Astrocyte (in vitro differentiated cells and primary cell): ENCODE data around the gene CAPSL. TPM values are rescaled to one million over a fixed set of nuclear protein-coding genes. Genes with fewer than 3 reads are reported as not detected.

Experiments used
- DNase-seq: peaks from one replicate; pipeline ENCODE4 v3.0.0-alpha.2; 2010; ENCODE audit warnings: low read depth
- FAIRE-seq: peaks from 2 replicates; lab custom pipeline; 2011; peaks lifted over from hg19 to GRCh38; lab: Jason Lieb, UNC
- H2AFZ ChIP-seq: 2 replicates; pipeline ENCODE4 v1.6.0; 2012; ENCODE audit warnings: low read depth, low read length, inconsistent platforms
- H3K27ac ChIP-seq: 2 replicates; pipeline ENCODE4 v1.5.1; 2011; ENCODE audit warnings: low read depth, low read length, inconsistent platforms
- H3K27me3 ChIP-seq: 2 replicates; pipeline ENCODE4 v1.6.0; 2011; ENCODE audit warnings: low read length, inconsistent platforms; ENCODE audit not compliant: insufficient read depth
- H3K36me3 ChIP-seq: 2 replicates; pipeline ENCODE4 v1.5.1; 2011; ENCODE audit warnings: low read length, inconsistent platforms; ENCODE audit not compliant: insufficient read depth
- H3K4me1 ChIP-seq: 2 replicates; pipeline ENCODE4 v1.5.1; 2011; ENCODE audit warnings: low read length, inconsistent platforms; ENCODE audit not compliant: insufficient read depth
- H3K4me2 ChIP-seq: 2 replicates; pipeline ENCODE4 v1.6.0; 2012; ENCODE audit warnings: low read length, inconsistent platforms
- H3K4me3 ChIP-seq: 2 replicates; pipeline ENCODE4 v1.5.1; 2011; ENCODE audit warnings: low read depth, mild to moderate bottlenecking, low read length, inconsistent platforms; ENCODE audit not compliant: insufficient read depth
- H3K79me2 ChIP-seq: 2 replicates; pipeline ENCODE4 v1.6.0; 2012; ENCODE audit warnings: mild to moderate bottlenecking, low read length, inconsistent platforms; ENCODE audit not compliant: insufficient read depth
- H3K9ac ChIP-seq: 2 replicates; pipeline ENCODE4 v1.6.0; 2012; ENCODE audit warnings: mild to moderate bottlenecking, low read length, inconsistent platforms
- H3K9me3 ChIP-seq: 2 replicates; pipeline ENCODE4 v1.5.1; 2012; ENCODE audit warnings: low read depth, mild to moderate bottlenecking, low read length, inconsistent platforms; ENCODE audit not compliant: insufficient read depth
- H4K20me1 ChIP-seq: 2 replicates; pipeline ENCODE4 v1.6.0; 2012; ENCODE audit warnings: low read length, inconsistent platforms; ENCODE audit not compliant: insufficient read depth
- H3K27ac Mint-ChIP-seq: one replicate; pipeline ENCODE4 v1.8.0; 2021; ENCODE audit warnings: mild to moderate bottlenecking, mixed read lengths; ENCODE audit not compliant: unreplicated experiment
- H3K27me3 Mint-ChIP-seq: one replicate; pipeline ENCODE4 v1.8.0; 2021; ENCODE audit warnings: low read depth, mixed read lengths; ENCODE audit not compliant: unreplicated experiment
- H3K36me3 Mint-ChIP-seq: one replicate; pipeline ENCODE4 v1.8.0; 2021; ENCODE audit warnings: low read depth, mixed read lengths; ENCODE audit not compliant: unreplicated experiment
- H3K4me1 Mint-ChIP-seq: one replicate; pipeline ENCODE4 v1.8.0; 2021; ENCODE audit warnings: low read depth, mixed read lengths; ENCODE audit not compliant: unreplicated experiment
- H3K4me3 Mint-ChIP-seq: one replicate; pipeline ENCODE4 v1.8.0; 2021; ENCODE audit warnings: mild to moderate bottlenecking, moderate library complexity, mixed read lengths; ENCODE audit not compliant: unreplicated experiment
- H3K9me3 Mint-ChIP-seq: one replicate; pipeline ENCODE4 v1.8.0; 2021; ENCODE audit warnings: mild to moderate bottlenecking, mixed read lengths; ENCODE audit not compliant: unreplicated experiment
- EZH2 ChIP-seq: IDR thresholded peaks from 2 replicates; pipeline ENCODE4 v1.6.1; 2012; ENCODE audit warnings: mild to moderate bottlenecking, low read length, inconsistent platforms; ENCODE audit not compliant: insufficient read depth
- total RNA-seq: library from RNA; stranded (reverse); gene quantifications from 2 replicates; pipeline ENCODE4 v1.2.1, GENCODE V29; 2021
- TF ChIP-seq, protein P1 (sequence below): IDR thresholded peaks from 2 replicates; pipeline ENCODE4 v1.5.1; 2011; ENCODE audit warnings: low read depth, mild to moderate bottlenecking, inconsistent platforms, low read length, moderate library complexity; ENCODE audit not compliant: insufficient read depth

The CAPSL gene
- total RNA-seq, 1 donor from 2014 or later = not detected

DNA sequence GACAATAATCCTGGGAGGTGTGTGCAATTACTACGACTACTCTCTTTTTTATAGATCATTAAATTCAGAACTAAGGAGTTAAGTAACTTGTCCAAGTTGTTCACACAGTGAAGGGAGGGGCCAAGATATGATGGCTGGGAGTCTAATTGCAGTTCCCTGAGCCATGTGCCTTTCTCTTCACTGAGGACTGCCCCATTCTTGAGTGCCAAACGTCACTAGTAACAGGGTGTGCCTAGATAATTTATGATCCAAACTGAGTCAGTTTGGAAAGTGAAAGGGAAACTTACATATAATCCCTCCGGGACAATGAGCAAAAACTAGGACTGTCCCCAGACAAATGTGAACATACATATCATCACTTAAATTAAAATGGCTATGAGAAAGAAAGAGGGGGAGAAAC is 61.5 kb downstream of the CAPSL start:
- Histone ChIP-seq H4K20me1 (no peaks in the 10 kb centered on the region), H3K4me2 (peak overlapping the region; percentile 4), H3K27ac (no peak overlapping the region), H3K79me2 (no peaks in the 10 kb centered on the region), H3K27me3 (no peaks in the 10 kb centered on the region), H3K9ac (no peak overlapping the region), H2AFZ (no peak overlapping the region), H3K9me3 (no peaks in the 10 kb centered on the region), H3K4me3 (no peak overlapping the region), H3K36me3 (no peaks in the 10 kb centered on the region), H3K4me1 (peaks cover 2% of the 10 kb centered on the region)
- Mint-ChIP-seq H3K27ac (peak overlapping the region; percentile 56), H3K27me3 (no peaks in the 10 kb centered on the region), H3K36me3 (peaks cover 6% of the 10 kb centered on the region), H3K9me3 (no peaks in the 10 kb centered on the region), H3K4me3 (peak overlapping the region; percentile 48), H3K4me1 (peaks cover 31% of the 10 kb centered on the region)
- TF ChIP-seq EZH2 = no peak
- TF ChIP-seq, protein P1, sequence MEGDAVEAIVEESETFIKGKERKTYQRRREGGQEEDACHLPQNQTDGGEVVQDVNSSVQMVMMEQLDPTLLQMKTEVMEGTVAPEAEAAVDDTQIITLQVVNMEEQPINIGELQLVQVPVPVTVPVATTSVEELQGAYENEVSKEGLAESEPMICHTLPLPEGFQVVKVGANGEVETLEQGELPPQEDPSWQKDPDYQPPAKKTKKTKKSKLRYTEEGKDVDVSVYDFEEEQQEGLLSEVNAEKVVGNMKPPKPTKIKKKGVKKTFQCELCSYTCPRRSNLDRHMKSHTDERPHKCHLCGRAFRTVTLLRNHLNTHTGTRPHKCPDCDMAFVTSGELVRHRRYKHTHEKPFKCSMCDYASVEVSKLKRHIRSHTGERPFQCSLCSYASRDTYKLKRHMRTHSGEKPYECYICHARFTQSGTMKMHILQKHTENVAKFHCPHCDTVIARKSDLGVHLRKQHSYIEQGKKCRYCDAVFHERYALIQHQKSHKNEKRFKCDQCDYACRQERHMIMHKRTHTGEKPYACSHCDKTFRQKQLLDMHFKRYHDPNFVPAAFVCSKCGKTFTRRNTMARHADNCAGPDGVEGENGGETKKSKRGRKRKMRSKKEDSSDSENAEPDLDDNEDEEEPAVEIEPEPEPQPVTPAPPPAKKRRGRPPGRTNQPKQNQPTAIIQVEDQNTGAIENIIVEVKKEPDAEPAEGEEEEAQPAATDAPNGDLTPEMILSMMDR = no peak
- DNase-seq (peak; percentile 53), FAIRE-seq (no peak)

DNA sequence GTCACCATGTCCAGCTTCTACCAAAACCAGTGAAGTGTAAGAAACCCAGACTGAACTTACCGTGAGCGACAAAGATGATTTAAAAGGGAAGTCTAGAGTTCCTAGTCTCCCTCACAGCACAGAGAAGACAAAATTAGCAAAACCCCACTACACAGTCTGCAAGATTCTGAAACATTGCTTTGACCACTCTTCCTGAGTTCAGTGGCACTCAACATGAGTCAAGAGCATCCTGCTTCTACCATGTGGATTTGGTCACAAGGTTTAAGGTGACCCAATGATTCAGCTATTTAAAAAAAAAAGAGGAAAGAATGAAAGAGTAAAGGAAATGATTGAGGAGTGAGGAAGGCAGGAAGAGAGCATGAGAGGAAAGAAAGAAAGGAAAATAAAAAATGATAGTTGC is 62.0 kb downstream of the CAPSL start:
- H3K36me3 Mint-ChIP-seq = peaks cover 6% of the 10 kb centered on the region

GRCh38 chr5:35870605-35871004 is 67.8 kb downstream of the CAPSL start:
- FAIRE-seq (no peak), DNase-seq (no peak)
- no peak overlapping the region for H3K4me2 ChIP-seq
- Mint-ChIP-seq H3K36me3 (peaks cover 4% of the 10 kb centered on the region), H3K27ac (no peak overlapping the region), H3K4me3 (no peak overlapping the region), H3K27me3 (no peaks in the 10 kb centered on the region), H3K9me3 (no peaks in the 10 kb centered on the region), H3K4me1 (no peaks in the 10 kb centered on the region)
- no peaks in the 10 kb centered on the region for H3K27me3 ChIP-seq
- no peaks in the 10 kb centered on the region for H3K79me2 ChIP-seq
- H3K9ac ChIP-seq = no peak overlapping the region
- no peaks in the 10 kb centered on the region for H4K20me1 ChIP-seq
- H3K9me3 ChIP-seq = no peaks in the 10 kb centered on the region
- H3K4me1 ChIP-seq = no peaks in the 10 kb centered on the region
- TF ChIP-seq EZH2 = no peak
- TF ChIP-seq, protein P1 = no peak
- H3K4me3 ChIP-seq = no peak overlapping the region
- no peak overlapping the region for H2AFZ ChIP-seq
- no peaks in the 10 kb centered on the region for H3K36me3 ChIP-seq
- H3K27ac ChIP-seq = no peak overlapping the region

More for the DNA sequence above, 62.0 kb downstream of the CAPSL start:
- no peak overlapping the region for H3K9ac ChIP-seq
- H3K4me3 ChIP-seq = no peak overlapping the region
- Mint-ChIP-seq H3K4me3 (no peak overlapping the region), H3K4me1 (peaks cover 27% of the 10 kb centered on the region), H3K27ac (no peak overlapping the region), H3K9me3 (no peaks in the 10 kb centered on the region), H3K27me3 (no peaks in the 10 kb centered on the region)
- no peak for TF ChIP-seq EZH2
- TF ChIP-seq, protein P1 = no peak
- H3K9me3 ChIP-seq = no peaks in the 10 kb centered on the region
- H3K79me2 ChIP-seq = no peaks in the 10 kb centered on the region
- no peaks in the 10 kb centered on the region for H4K20me1 ChIP-seq
- FAIRE-seq (no peak), DNase-seq (no peak)
- peaks cover 2% of the 10 kb centered on the region for H3K4me1 ChIP-seq
- H2AFZ ChIP-seq = no peak overlapping the region
- no peak overlapping the region for H3K4me2 ChIP-seq
- H3K27me3 ChIP-seq = no peaks in the 10 kb centered on the region
- no peaks in the 10 kb centered on the region for H3K36me3 ChIP-seq
- no peak overlapping the region for H3K27ac ChIP-seq
